A549 (cell line): ENCODE data around the gene RASA1. TPM values are rescaled to one million over a fixed set of nuclear protein-coding genes. Genes with fewer than 3 reads are reported as not detected.

Source experiments
- ATAC-seq, 2 experiments: fragments of 200-7000 bp in 1 of 2; fragments of >200 bp in 1 of 2; cut with Nextera tagmentation in 1 of 2; cut with Tn5 transposase in 1 of 2; 3 replicates each; pipeline versions ENCODE4 v1.8.0 to v1.9.1; 2018 to 2020; ENCODE audit warnings: mild to moderate bottlenecking in 1 of 2, moderate library complexity in 1 of 2
- CTCF ChIA-PET: fragments of 300-600 bp; sonication (Branson Sonifier 250); formaldehyde crosslinking; extraction: SDS; loops from one replicate; lab custom pipeline; 2021; ENCODE audit warnings: antibody characterized with exemption, inconsistent platforms; lab: Yijun Ruan, JAX
- POLR2A ChIA-PET: fragments of 350-600 bp; formaldehyde crosslinking; extraction: SDS; loops from one replicate; lab custom pipeline; 2021; ENCODE audit warnings: antibody characterized with exemption, inconsistent platforms; lab: Yijun Ruan, JAX
- DNase-seq, 2 experiments: peaks; one replicate each; pipeline versions ENCODE4 v3.0.0 to v3.0.0-alpha.2; 2011 to 2016; ENCODE audit warnings: low read depth in 1 of 2, low spot score in 1 of 2
- FAIRE-seq: peaks from 2 replicates; lab custom pipeline; 2011; peaks lifted over from hg19 to GRCh38; lab: Jason Lieb, UNC
- H3K27ac ChIP-seq, 2 experiments: fragments of >200 bp; sonication (Bioruptor Twin); formaldehyde crosslinking; 3 replicates each; pipeline ENCODE4 v1.5.1; 2016 to 2017
- H3K4me1 ChIP-seq: fragments of >200 bp; sonication (Bioruptor Twin); formaldehyde crosslinking; 3 replicates; pipeline ENCODE4 v1.6.1; 2016
- H3K4me2 ChIP-seq: fragments of >200 bp; sonication (Bioruptor Twin); formaldehyde crosslinking; 3 replicates; pipeline ENCODE4 v1.6.1; 2016
- H3K4me3 ChIP-seq: fragments of >200 bp; sonication (Bioruptor Twin); formaldehyde crosslinking; 3 replicates; pipeline ENCODE4 v1.5.1; 2016
- H3K9me3 ChIP-seq: fragments of >200 bp; sonication (Bioruptor Twin); formaldehyde crosslinking; 3 replicates; pipeline ENCODE4 v1.6.1; 2016
- ATOH8 ChIP-seq: fragments of 250-450 bp; sonication (Bioruptor Pico); IDR thresholded peaks from 2 replicates; pipeline ENCODE4 v1.5.0; 2020; ENCODE audit warnings: low read depth, mild to moderate bottlenecking, moderate library complexity
- BCL3 ChIP-seq: fragments of >200 bp; sonication (Bioruptor Twin); formaldehyde crosslinking; IDR thresholded peaks from 3 replicates; pipeline ENCODE4 v1.6.1; 2016
- CBX8 ChIP-seq: fragments of 200-600 bp; sonication (generic); IDR thresholded peaks from 2 replicates; pipeline ENCODE4 v1.6.1; 2016
- CEBPB ChIP-seq, 2 experiments: fragments of >200 bp in 1 of 2; sonication (Bioruptor Twin) in 1 of 2; formaldehyde crosslinking in 1 of 2; IDR thresholded peaks; 2 replicates each; pipeline ENCODE4 v1.6.1; 2012 to 2016
- E2F6 ChIP-seq: IDR thresholded peaks from 2 replicates; pipeline ENCODE4 v1.6.1; 2012; ENCODE audit warnings: low read depth, borderline replicate concordance
- EHF ChIP-seq: fragments of 250-450 bp; sonication (Bioruptor Pico); IDR thresholded peaks from 2 replicates; pipeline ENCODE4 v1.5.0; 2020; ENCODE audit warnings: mild to moderate bottlenecking
- EHMT2 ChIP-seq: fragments of 200-600 bp; sonication (generic); IDR thresholded peaks from 2 replicates; pipeline ENCODE4 v1.6.1; 2016; ENCODE audit warnings: antibody characterized with exemption, low read depth, mild to moderate bottlenecking, moderate library complexity
- ESRRA ChIP-seq: fragments of 150-350 bp; IDR thresholded peaks from 2 replicates; pipeline ENCODE4 v1.6.1; 2014; ENCODE audit warnings: mild to moderate bottlenecking, low read length, borderline replicate concordance
- FOSL2 ChIP-seq, 2 experiments: fragments of 450-650 bp in 1 of 2; fragments of >200 bp in 1 of 2; sonication (Bioruptor Twin) in 1 of 2; formaldehyde crosslinking; IDR thresholded peaks; 2 replicates each; pipeline versions ENCODE4 v1.5.0 to v1.6.1; 2016 to 2020; ENCODE audit warnings: mild to moderate bottlenecking in 1 of 2, moderate library complexity in 1 of 2
- GATA3 ChIP-seq: IDR thresholded peaks from 2 replicates; pipeline ENCODE4 v1.6.1; 2012; ENCODE audit warnings: borderline replicate concordance
- HDAC2 ChIP-seq: fragments of 200-600 bp; sonication (generic); IDR thresholded peaks from 2 replicates; pipeline ENCODE4 v1.6.1; 2016
- HES2 ChIP-seq: fragments of >200 bp; sonication (Bioruptor Twin); formaldehyde crosslinking; IDR thresholded peaks from 2 replicates; pipeline ENCODE4 v1.6.1; 2016
- HEYL ChIP-seq: fragments of 250-450 bp; sonication (Bioruptor Pico); IDR thresholded peaks from 2 replicates; pipeline ENCODE4 v1.8.0; 2021; ENCODE audit warnings: mild to moderate bottlenecking, moderate library complexity
- HOXA7 ChIP-seq: fragments of 250-450 bp; sonication (Bioruptor Pico); IDR thresholded peaks from 2 replicates; pipeline ENCODE4 v1.5.0; 2020; ENCODE audit warnings: mild to moderate bottlenecking, moderate library complexity
- KDM1A ChIP-seq: fragments of 200-600 bp; sonication (generic); IDR thresholded peaks from 2 replicates; pipeline ENCODE4 v1.6.1; 2016; ENCODE audit warnings: low read depth, mild to moderate bottlenecking
- KDM5A ChIP-seq: fragments of 200-600 bp; sonication (generic); IDR thresholded peaks from 2 replicates; pipeline ENCODE4 v1.6.1; 2016; ENCODE audit warnings: antibody characterized with exemption, mild to moderate bottlenecking
- MAFK ChIP-seq: fragments of 450-650 bp; IDR thresholded peaks from 2 replicates; pipeline ENCODE4 v1.6.1; 2014; ENCODE audit not compliant: partially characterized antibody
- MYC ChIP-seq: IDR thresholded peaks from 2 replicates; pipeline ENCODE4 v1.6.1; 2012; ENCODE audit warnings: mild to moderate bottlenecking, inconsistent platforms, low read length, improper control_type of control experiment, borderline replicate concordance
- NPAS2 ChIP-seq: fragments of 250-450 bp; sonication (Bioruptor Pico); IDR thresholded peaks from 2 replicates; pipeline ENCODE4 v1.8.0; 2022; ENCODE audit warnings: mild to moderate bottlenecking, moderate library complexity, borderline replicate concordance
- POLR2A ChIP-seq: IDR thresholded peaks from 2 replicates; pipeline ENCODE4 v1.6.1; 2012; ENCODE audit warnings: mild to moderate bottlenecking, low read length
- POLR2AphosphoS2 ChIP-seq: conservative IDR thresholded peaks from 2 replicates; pipeline ENCODE4 v1.6.1; 2012; ENCODE audit warnings: low read length, improper control_type of control experiment, inconsistent platforms
- RFX5 ChIP-seq: fragments of 450-650 bp; IDR thresholded peaks from 2 replicates; pipeline ENCODE4 v1.7.1; 2014; ENCODE audit warnings: antibody characterized with exemption, mild to moderate bottlenecking, moderate library complexity
- SREBF2 ChIP-seq: fragments of 450-650 bp; IDR thresholded peaks from 2 replicates; pipeline ENCODE4 v1.6.1; 2014; ENCODE audit warnings: mild to moderate bottlenecking, moderate library complexity
- TP53 ChIP-seq: fragments of 250-450 bp; sonication (Bioruptor Pico); IDR thresholded peaks from 2 replicates; pipeline ENCODE4 v1.5.0; 2021; ENCODE audit warnings: mild to moderate bottlenecking, moderate library complexity
- ZC3H11A ChIP-seq: fragments of 450-650 bp; IDR thresholded peaks from 2 replicates; pipeline ENCODE4 v1.6.1; 2014; ENCODE audit warnings: antibody characterized with exemption, mild to moderate bottlenecking
- ZFP36 ChIP-seq: fragments of 450-650 bp; IDR thresholded peaks from 2 replicates; pipeline ENCODE4 v1.6.1; 2014; ENCODE audit warnings: borderline replicate concordance; ENCODE audit not compliant: partially characterized antibody
- WGBS: methylation state at CpG from one replicate; pipeline ENCODE4 v1.1.6; 2017; ENCODE audit errors: missing lambda C conversion rate; 5-methylcytosine and 5-hydroxymethylcytosine counted together
- polyA plus RNA-seq, 4 experiments: library from polyadenylated mRNA; depleted of rRNA in 3 of 4; stranded (reverse); fragments of >200 nt; fragmentation: RNase III in 1 of 4; extraction: RNeasy Plus Mini Kit Qiagen cat#74134 plus additional on column Dnase treatment in 1 of 4; gene quantifications; 2 replicates in 3 of 4; 3 replicates in 1 of 4; pipeline ENCODE4 v1.2.3, GENCODE V29; 2011 to 2017

The RASA1 gene
- polyA plus RNA-seq, 2 of the 4 experiments (the other 2 are of a cell fraction): 18.3 to 41.5 TPM

GRCh38 chr5:87313216-87313615 lies 45.5 kb downstream of the RASA1 start:
- CTCF ChIA-PET: no interaction called here
- no peak for DNase-seq
- WGBS: 94% methylated on average over 3 of the region's 3 CpGs
- no peak for ATAC-seq
- H3K4me3 ChIP-seq: no peak overlapping the region
- H3K27ac ChIP-seq: no peak overlapping the region
- H3K9me3 ChIP-seq: no peaks in the 10 kb centered on the region
- no peaks in the 10 kb centered on the region; the same call in 2 of the 3 replicates for H3K4me1 ChIP-seq
- FAIRE-seq: no peak
- no peak for TF ChIP-seq HES2
- TF ChIP-seq MAFK: no peak
- no peak for TF ChIP-seq SREBF2
- no peak for TF ChIP-seq POLR2A
- TF ChIP-seq ESRRA: no peak
- no peak for TF ChIP-seq GATA3
- no peak for TF ChIP-seq CBX8
- TF ChIP-seq HEYL (CRISPR knock-in tag): no peak
- TF ChIP-seq KDM5A: no peak
- no peak for TF ChIP-seq ZC3H11A
- TF ChIP-seq TP53 (CRISPR knock-in tag): no peak
- no peak for TF ChIP-seq RFX5
- no peak for TF ChIP-seq FOSL2 (IDR thresholded peaks at IDR 0.05)
- no peak for TF ChIP-seq FOSL2 (CRISPR knock-in tag; IDR thresholded peaks at IDR 0.05)
- no peak for TF ChIP-seq CEBPB (IDR thresholded peaks at IDR 0.05)
- TF ChIP-seq, all 56 proteins: peak for 0
- no peak overlapping the region for H3K4me2 ChIP-seq
- POLR2A ChIA-PET: no interaction called here

GRCh38 chr5:87319469-87319868 lies 51.8 kb downstream of the RASA1 start:
- H3K4me1 ChIP-seq: no peaks in the 10 kb centered on the region; the same call in 2 of the 3 replicates
- TF ChIP-seq HOXA7: no peak
- no peak for TF ChIP-seq ATOH8 (CRISPR knock-in tag)
- TF ChIP-seq KDM1A: no peak
- peak; percentile 56 for TF ChIP-seq ZFP36
- TF ChIP-seq, all 56 proteins: peak for 1
- Histone ChIP-seq H3K4me2 (no peak overlapping the region), H3K4me3 (no peak overlapping the region), H3K27ac (no peak overlapping the region), H3K9me3 (peaks cover 11% of the 10 kb centered on the region; the same call in 2 of the 3 replicates)
- ATAC-seq: no peak
- ChIA-PET POLR2A (no interaction called here), CTCF (no interaction called here)
- FAIRE-seq: no peak
- DNase-seq: no peak
- 75% methylated on average over 2 of the region's 2 CpGs for WGBS

- POLR2A ChIA-PET: no interaction called here
- WGBS: 92% methylated on average over 1 of the region's 1 CpG
Observed at GRCh38 chr5:87321605-87322004, 53.9 kb downstream of the RASA1 start.

GRCh38 chr5:87322381-87322780 lies 54.7 kb downstream of the RASA1 start:
- peaks cover 11% of the 10 kb centered on the region; the same call in 2 of the 3 replicates for H3K9me3 ChIP-seq
- FAIRE-seq (no peak), ATAC-seq (no peak), DNase-seq (no peak)
- 95% methylated on average over 3 of the region's 3 CpGs for WGBS
- ChIA-PET POLR2A (no interaction called here), CTCF (no interaction called here)
- TF ChIP-seq E2F6 (no peak), NPAS2 (no peak), HDAC2 (no peak), BCL3 (no peak), FOSL2 (IDR thresholded peaks at IDR 0.05) (no peak), FOSL2 (CRISPR knock-in tag; IDR thresholded peaks at IDR 0.05) (no peak), KDM1A (no peak), EHF (CRISPR knock-in tag) (no peak), POLR2A (no peak), HES2 (no peak), POLR2AphosphoS2 (no peak), MYC (no peak)
- H3K27ac ChIP-seq: no peak overlapping the region
- no peaks in the 10 kb centered on the region; the same call in 2 of the 3 replicates for H3K4me1 ChIP-seq
- no peak overlapping the region for H3K4me2 ChIP-seq
- H3K4me3 ChIP-seq: no peak overlapping the region

More at GRCh38 chr5:87321605-87322004, 53.9 kb downstream of the RASA1 start:
- Histone ChIP-seq H3K4me1 (no peaks in the 10 kb centered on the region), H3K4me2 (no peak overlapping the region), H3K4me3 (no peak overlapping the region), H3K9me3 (peaks cover 11% of the 10 kb centered on the region; the same call in 2 of the 3 replicates), H3K27ac (no peak overlapping the region)
- DNase-seq (no peak), FAIRE-seq (no peak), ATAC-seq (no peak)
- TF ChIP-seq EHMT2: no peak
- TF ChIP-seq MAFK: peak; percentile 80
- CTCF ChIA-PET: no interaction called here
